GM12878 (cell line): Measurements from ENCODE around the gene AAMP. TPM values are rescaled to one million over a fixed set of nuclear protein-coding genes. Genes with fewer than 3 reads are reported as not detected.
A peak's percentile ranks its signal among the peaks of the same experiment; 100 is the strongest.

Experiments used
- ATAC-seq: fragments of 200-7000 bp; cut with Tn5 transposase; 3 replicates; pipeline ENCODE4 v1.9.1; 2020; ENCODE audit warnings: mild to moderate bottlenecking, moderate library complexity
- BruUV-seq: library from RNA; stranded (reverse); fragments of 400-500 nt; replicated peaks from 2 replicates; lab custom pipeline; 2021; lab: Mats Ljungman, UMichigan
- CTCF ChIA-PET: fragments of 300-600 bp; sonication (Branson Sonifier 250); formaldehyde crosslinking; extraction: SDS; loops from one replicate; lab custom pipeline; 2021; ENCODE audit warnings: inconsistent platforms; lab: Yijun Ruan, JAX
- POLR2A ChIA-PET: fragments of 350-600 bp; formaldehyde crosslinking; extraction: SDS; loops from one replicate; lab custom pipeline; 2021; ENCODE audit warnings: inconsistent platforms; lab: Charles Lee
- RAD21 ChIA-PET: fragments of 300-600 bp; sonication (Branson Sonifier 250); formaldehyde crosslinking; loops from one replicate; lab custom pipeline; 2023; ENCODE audit warnings: antibody characterized with exemption; ENCODE audit not compliant: unreplicated experiment; lab: Charles Lee
- SMC1A ChIA-PET: fragments of 300-600 bp; sonication (Branson Sonifier 250); formaldehyde crosslinking; loops from one replicate; lab custom pipeline; 2023; ENCODE audit not compliant: unreplicated experiment, uncharacterized antibody; lab: Charles Lee
- DNase-seq: peaks from one replicate; pipeline ENCODE4 v3.0.0-alpha.2; 2011; ENCODE audit warnings: low read depth, low spot score
- FAIRE-seq: peaks from 3 replicates; lab custom pipeline; 2011; peaks lifted over from hg19 to GRCh38; lab: Jason Lieb, UNC
- H2AFZ ChIP-seq: 2 replicates; pipeline ENCODE4 v1.6.0; 2011; ENCODE audit warnings: low read depth, low read length, control low read depth; ENCODE audit not compliant: control insufficient read depth
- H3K27ac ChIP-seq: 2 replicates; pipeline ENCODE4 v1.5.1; 2011; ENCODE audit warnings: control low read depth; ENCODE audit not compliant: control insufficient read depth, insufficient read depth
- H3K27me3 ChIP-seq, 2 experiments: replicated peaks in 1 of 2; 2 replicates each; pipeline versions ENCODE4 v1.6.0 to v1.6.1; 2011; ENCODE audit warnings: low read length in 1 of 2; ENCODE audit not compliant: control insufficient read depth in 2 of 2, insufficient read depth in 2 of 2
- H3K36me3 ChIP-seq, 2 experiments: 2 replicates each; pipeline ENCODE4 v1.5.1; 2011; ENCODE audit warnings: low read length in 1 of 2; ENCODE audit not compliant: control insufficient read depth in 2 of 2, insufficient read depth in 2 of 2
- H3K4me1 ChIP-seq: 2 replicates; pipeline ENCODE4 v1.6.1; 2011; ENCODE audit warnings: mild to moderate bottlenecking, low read length, moderate library complexity, mixed read lengths; ENCODE audit not compliant: control insufficient read depth, insufficient read depth
- H3K4me2 ChIP-seq: 2 replicates; pipeline ENCODE4 v1.6.0; 2011; ENCODE audit warnings: control low read depth; ENCODE audit not compliant: control insufficient read depth, insufficient read depth
- H3K4me3 ChIP-seq: fragments of 200-600 bp; sonication (generic); 2 replicates; pipeline ENCODE4 v1.5.1; 2016
- H3K79me2 ChIP-seq: 2 replicates; pipeline ENCODE4 v1.6.0; 2011; ENCODE audit warnings: low read length; ENCODE audit not compliant: control insufficient read depth, insufficient read depth
- H3K9ac ChIP-seq: 2 replicates; pipeline ENCODE4 v1.8.0; 2011; ENCODE audit warnings: low read length, control low read depth, mixed read lengths; ENCODE audit not compliant: control insufficient read depth, insufficient read depth
- H3K9me3 ChIP-seq: replicated peaks from 3 replicates; pipeline ENCODE4 v1.5.1; 2011; ENCODE audit warnings: mild to moderate bottlenecking, low read length; ENCODE audit not compliant: control insufficient read depth, insufficient read depth
- H4K20me1 ChIP-seq: 2 replicates; pipeline ENCODE4 v1.6.0; 2011; ENCODE audit not compliant: control insufficient read depth, insufficient read depth
- BACH1 ChIP-seq: fragments of 450-650 bp; IDR thresholded peaks from 2 replicates; pipeline ENCODE4 v1.6.1; 2017; ENCODE audit warnings: mild to moderate bottlenecking, borderline replicate concordance
- BCLAF1 ChIP-seq: fragments of 450-650 bp; IDR thresholded peaks from 2 replicates; pipeline ENCODE4 v1.6.1; 2017; ENCODE audit warnings: antibody characterized with exemption, mild to moderate bottlenecking, moderate library complexity
- CHD2 ChIP-seq: IDR thresholded peaks from 2 replicates; pipeline ENCODE4 v1.6.1; 2011; ENCODE audit warnings: low read depth, low read length, improper control_type of control experiment, borderline replicate concordance
- HDAC6 ChIP-seq: fragments of 200-600 bp; sonication (generic); IDR thresholded peaks from one replicate; pipeline ENCODE4 v1.8.0; 2017; ENCODE audit warnings: antibody characterized with exemption; ENCODE audit not compliant: unreplicated experiment
- HSF1 ChIP-seq: fragments of 150-350 bp; IDR thresholded peaks from 2 replicates; pipeline ENCODE4 v1.6.1; 2014; ENCODE audit warnings: mild to moderate bottlenecking, low read depth, low read length
- IKZF2 ChIP-seq, 2 experiments: fragments of 450-650 bp; IDR thresholded peaks; 2 replicates each; pipeline ENCODE4 v1.6.1; 2017; ENCODE audit warnings: mild to moderate bottlenecking in 2 of 2, moderate library complexity in 2 of 2
- KDM1A ChIP-seq: fragments of 200-600 bp; sonication (generic); IDR thresholded peaks from 2 replicates; pipeline ENCODE4 v1.6.1; 2016; ENCODE audit warnings: borderline replicate concordance
- MTA2 ChIP-seq: fragments of 450-650 bp; IDR thresholded peaks from 2 replicates; pipeline ENCODE4 v1.6.1; 2016; ENCODE audit warnings: low read depth, mild to moderate bottlenecking, moderate library complexity
- NRF1 ChIP-seq: conservative IDR thresholded peaks from 2 replicates; pipeline ENCODE4 v1.6.1; 2011; ENCODE audit warnings: mild to moderate bottlenecking, low read depth, low read length, improper control_type of control experiment
- SMARCA5 ChIP-seq: fragments of 450-650 bp; IDR thresholded peaks from 2 replicates; pipeline ENCODE4 v1.6.1; 2017; ENCODE audit warnings: mild to moderate bottlenecking
- SP1 ChIP-seq: IDR thresholded peaks from one replicate; pipeline ENCODE4 v1.6.1; 2011; ENCODE audit warnings: low read depth, low read length
- STAT3 ChIP-seq: IDR thresholded peaks from 2 replicates; pipeline ENCODE4 v1.6.1; 2011; ENCODE audit warnings: low read depth, low read length, improper control_type of control experiment
- WGBS: methylation state at CpG from one replicate; pipeline ENCODE4 v1.1.6; 2016; ENCODE audit warnings: low lambda C conversion rate; ENCODE audit not compliant: insufficient replicate concordance, insufficient coverage; ENCODE audit errors: missing lambda C conversion rate; 5-methylcytosine and 5-hydroxymethylcytosine counted together
- in situ Hi-C: fragments of 300-500 bp; cut with MboI; formaldehyde crosslinking; loops from 9 replicates; pipeline ENCODE4 v1.14.3; 2018; ENCODE audit warnings: mixed read lengths
- intact Hi-C: fragments of 100-400 bp; cut with micrococcal nuclease; formaldehyde crosslinking; loops from one replicate; pipeline ENCODE4 v1.14.2; 2022; ENCODE audit not compliant: unreplicated experiment
- polyA plus RNA-seq, 11 experiments: library from polyadenylated mRNA; depleted of rRNA in 4 of 11; unstranded in 6 of 11; stranded (reverse) in 5 of 11; fragments of >200 nt; fragmentation: Nextera tagmentation in 4 of 11; fragmentation: Illumina TruSeq in 1 of 11; extraction: Ambion mirVana in 4 of 11; extraction: Trizol in 1 of 11; gene quantifications; 1 replicate in 1 of 11; 2 replicates in 10 of 11; pipeline versions ENCODE4 v1.2.1 to v1.2.3, GENCODE V29; 2011 to 2016; ENCODE audit warnings: inconsistent platforms in 2 of 11, missing spikeins in 2 of 11, low read depth in 1 of 11
- total RNA-seq, 4 experiments: library from RNA; depleted of rRNA in 3 of 4; stranded (reverse); fragments of >200 nt in 3 of 4; fragmentation: Illumina TruSeq in 1 of 4; extraction: Trizol in 1 of 4; gene quantifications; 2 replicates each; pipeline versions ENCODE4 v1.2.1 to v1.2.3, GENCODE V29; 2013 to 2021
- TF ChIP-seq, protein P1 (sequence below): fragments of 450-650 bp; IDR thresholded peaks from 2 replicates; pipeline ENCODE4 v1.6.1; 2018; ENCODE audit warnings: borderline replicate concordance, mild to moderate bottlenecking; ENCODE audit not compliant: partially characterized antibody
- TF ChIP-seq, protein P2 (sequence below): IDR thresholded peaks from 2 replicates; pipeline ENCODE4 v1.6.1; 2012; ENCODE audit warnings: low read length, inconsistent platforms

AAMP gene
- total and polyA plus RNA-seq, 10 of the 15 experiments (the other 5 are each of a cell fraction or from before 2014, with no cell fraction given): 4.4 to 140 (median 81.9) TPM

GRCh38 chr2:218257390-218257981 is 12.5 kb downstream of the AAMP start:
- POLR2A ChIA-PET: interaction anchor here (1.0 to 2.5 kb wide), 5 partner anchors 13 to 70 kb away, joined by 3 to 19 read pairs (median 5); partner anchors contain the start of genes AAMP and PNKD
- DNase-seq (peak; percentile 56), ATAC-seq (peak; percentile 90), FAIRE-seq (peak; percentile 97)
- CTCF ChIA-PET: interaction anchor here (0.6 to 3.6 kb wide), 29 partner anchors 9 to 1445 kb away, joined by 3 to 25 read pairs (median 4); partner anchors contain the start of genes AAMP, ARPC2, CXCR1 and PNKD
- Histone ChIP-seq H3K79me2 (no peaks in the 10 kb centered on the region), H3K4me3 (no peak overlapping the region), H2AFZ (no peak overlapping the region; the same call in 1 of the 2 replicates), H3K4me1 (peaks cover 31% of the 10 kb centered on the region), H3K27ac (peak overlapping the region; percentile 31), H3K27me3 (no peaks in the 10 kb centered on the region), H3K36me3 (peaks cover 13 to 28% of the 10 kb centered on the region in 2 experiments), H4K20me1 (no peaks in the 10 kb centered on the region), H3K9me3 (no peaks in the 10 kb centered on the region), H3K9ac (no peak overlapping the region), H3K4me2 (peak overlapping the region; percentile 22; the same call in 1 of the 2 replicates)
- SMC1A ChIA-PET: interaction anchor here (0.9 to 3.2 kb wide), 14 partner anchors 11 to 77 kb away, joined by 3 to 21 read pairs (median 4); partner anchors contain the start of gene ARPC2
- no TSS peak for BruUV-seq
- WGBS: 4% methylated on average over 8 of the region's 8 CpGs
- in situ Hi-C loops (loop anchor here (5.0 kb wide), 1 partner anchor 70 kb away; no protein-coding TSS in a partner anchor), intact Hi-C loops (loop anchor here (1.0 to 5.0 kb wide), 2 partner anchors 71 to 90 kb away; partner anchors contain the start of gene CXCR1)
- RAD21 ChIA-PET: interaction anchor here (0.6 to 2.0 kb wide), 10 partner anchors 13 to 98 kb away, joined by 3 to 14 read pairs (median 3); partner anchors contain the start of genes AAMP and PNKD
- TF ChIP-seq SMARCA5 (peak; percentile 64; the same call in 1 of the 2 replicates), STAT3 (no peak), KDM1A (no peak), MTA2 (0 out of 2 replicates have a peak, but pooled peaks have one; percentile 20), HSF1 (no peak), SP1 (no peak), IKZF2 (IDR thresholded peaks at IDR 0.05) (peak; percentile 33 to 35; a peak in 2 of 4 replicates), NRF1 (no peak), CHD2 (no peak), BCLAF1 (no peak), HDAC6 (no peak), BACH1 (0 out of 2 replicates have a peak, but pooled peaks have one; percentile 15)
- TF ChIP-seq, protein P1, sequence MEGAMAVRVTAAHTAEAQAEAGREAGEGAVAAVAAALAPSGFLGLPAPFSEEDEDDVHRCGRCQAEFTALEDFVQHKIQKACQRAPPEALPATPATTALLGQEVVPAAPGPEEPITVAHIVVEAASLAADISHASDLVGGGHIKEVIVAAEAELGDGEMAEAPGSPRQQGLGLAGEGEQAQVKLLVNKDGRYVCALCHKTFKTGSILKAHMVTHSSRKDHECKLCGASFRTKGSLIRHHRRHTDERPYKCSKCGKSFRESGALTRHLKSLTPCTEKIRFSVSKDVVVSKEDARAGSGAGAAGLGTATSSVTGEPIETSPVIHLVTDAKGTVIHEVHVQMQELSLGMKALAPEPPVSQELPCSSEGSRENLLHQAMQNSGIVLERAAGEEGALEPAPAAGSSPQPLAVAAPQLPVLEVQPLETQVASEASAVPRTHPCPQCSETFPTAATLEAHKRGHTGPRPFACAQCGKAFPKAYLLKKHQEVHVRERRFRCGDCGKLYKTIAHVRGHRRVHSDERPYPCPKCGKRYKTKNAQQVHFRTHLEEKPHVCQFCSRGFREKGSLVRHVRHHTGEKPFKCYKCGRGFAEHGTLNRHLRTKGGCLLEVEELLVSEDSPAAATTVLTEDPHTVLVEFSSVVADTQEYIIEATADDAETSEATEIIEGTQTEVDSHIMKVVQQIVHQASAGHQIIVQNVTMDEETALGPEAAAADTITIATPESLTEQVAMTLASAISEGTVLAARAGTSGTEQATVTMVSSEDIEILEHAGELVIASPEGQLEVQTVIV: no peak
- TF ChIP-seq, protein P2, sequence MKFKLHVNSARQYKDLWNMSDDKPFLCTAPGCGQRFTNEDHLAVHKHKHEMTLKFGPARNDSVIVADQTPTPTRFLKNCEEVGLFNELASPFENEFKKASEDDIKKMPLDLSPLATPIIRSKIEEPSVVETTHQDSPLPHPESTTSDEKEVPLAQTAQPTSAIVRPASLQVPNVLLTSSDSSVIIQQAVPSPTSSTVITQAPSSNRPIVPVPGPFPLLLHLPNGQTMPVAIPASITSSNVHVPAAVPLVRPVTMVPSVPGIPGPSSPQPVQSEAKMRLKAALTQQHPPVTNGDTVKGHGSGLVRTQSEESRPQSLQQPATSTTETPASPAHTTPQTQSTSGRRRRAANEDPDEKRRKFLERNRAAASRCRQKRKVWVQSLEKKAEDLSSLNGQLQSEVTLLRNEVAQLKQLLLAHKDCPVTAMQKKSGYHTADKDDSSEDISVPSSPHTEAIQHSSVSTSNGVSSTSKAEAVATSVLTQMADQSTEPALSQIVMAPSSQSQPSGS: 0 out of 2 replicates have a peak, but pooled peaks have one; percentile 25
